IPS DF 4.7 (cell line): ENCODE measurements around the gene INTS3.
"Not testable (repeated sequence)": the region's sequence is repeated elsewhere in the genome, so short reads cannot be mapped to it uniquely, and the experiment has no call there.

Source experiments
- DNase-seq: peaks from one replicate; pipeline ENCODE4 v3.0.0-alpha.2; 2013; ENCODE audit warnings: low spot score; ENCODE audit errors: extremely low read depth

The INTS3 gene

DNA sequence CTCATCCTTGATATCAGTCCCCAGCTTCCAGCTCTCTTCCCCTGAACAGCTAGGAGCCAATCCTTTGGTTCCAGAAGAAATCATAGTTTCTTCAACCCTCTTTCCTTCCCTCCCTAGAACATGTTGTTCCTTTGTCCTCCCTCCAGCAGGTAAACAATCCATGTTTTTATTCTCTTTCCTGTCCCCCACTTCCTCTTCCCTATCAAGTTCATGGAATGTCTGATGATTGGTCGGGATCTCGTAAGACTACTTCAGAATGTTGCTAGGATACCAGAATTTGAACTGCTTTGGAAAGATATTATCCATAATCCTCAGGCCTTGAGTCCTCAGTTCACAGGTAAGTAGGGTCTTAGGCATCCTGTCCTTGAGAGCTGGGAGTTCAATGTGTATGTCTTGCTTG is 24.2 kb downstream of the INTS3 start:
- no peak for DNase-seq

GRCh38 chr1:153752571-153753195 is 24.8 kb downstream of the INTS3 start:
- no peak for DNase-seq

- DNase-seq: no peak
Observed at GRCh38 chr1:153754266-153754665, 26.4 kb downstream of the INTS3 start.

GRCh38 chr1:153760440-153760839 is 32.6 kb downstream of the INTS3 start:
- no peak for DNase-seq

DNA sequence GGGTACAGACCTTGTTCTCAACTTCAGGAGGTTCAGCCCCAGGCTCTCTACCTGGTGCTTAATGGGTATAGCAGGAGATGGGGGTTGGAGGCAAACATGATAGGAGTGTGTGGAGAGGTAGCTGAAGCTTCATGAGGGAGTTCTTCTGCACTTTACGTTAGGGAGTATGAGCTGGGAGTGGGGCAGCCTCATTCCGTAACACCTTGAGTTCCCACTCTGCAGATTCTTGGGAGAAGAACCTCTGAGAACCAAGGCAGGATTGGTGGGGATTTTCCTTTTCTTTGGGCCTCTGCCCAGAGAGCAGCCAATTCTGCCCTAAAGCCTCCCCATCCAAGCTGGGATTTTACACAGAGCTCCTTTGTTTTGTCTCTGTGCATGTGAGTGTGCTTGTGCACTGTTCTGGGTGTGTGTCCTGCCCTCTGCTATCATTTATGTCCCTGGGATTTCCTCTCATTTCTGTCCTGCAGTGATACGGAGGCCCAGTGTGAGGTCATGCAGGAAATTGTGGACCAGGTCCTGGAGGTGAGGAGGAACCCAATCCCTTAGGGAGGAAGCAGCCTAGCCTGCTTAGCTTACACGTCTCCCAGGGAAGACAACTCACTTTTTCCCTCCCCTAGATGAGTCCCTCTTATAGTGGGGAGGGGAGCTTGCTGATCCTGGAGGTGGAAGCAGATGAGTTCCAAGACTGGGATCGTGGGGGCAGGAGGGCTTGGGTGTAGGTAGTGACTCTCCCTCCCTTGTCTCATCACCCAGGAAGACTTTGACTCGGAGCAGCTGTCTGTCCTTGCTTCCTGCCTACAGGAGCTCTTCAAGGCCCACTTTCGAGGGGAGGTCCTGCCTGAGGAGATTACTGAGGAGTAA is 35.7 kb downstream of the INTS3 start:
- no peak for DNase-seq

GRCh38 chr1:153764310-153764709 is 36.5 kb downstream of the INTS3 start:
- no peak for DNase-seq

DNA sequence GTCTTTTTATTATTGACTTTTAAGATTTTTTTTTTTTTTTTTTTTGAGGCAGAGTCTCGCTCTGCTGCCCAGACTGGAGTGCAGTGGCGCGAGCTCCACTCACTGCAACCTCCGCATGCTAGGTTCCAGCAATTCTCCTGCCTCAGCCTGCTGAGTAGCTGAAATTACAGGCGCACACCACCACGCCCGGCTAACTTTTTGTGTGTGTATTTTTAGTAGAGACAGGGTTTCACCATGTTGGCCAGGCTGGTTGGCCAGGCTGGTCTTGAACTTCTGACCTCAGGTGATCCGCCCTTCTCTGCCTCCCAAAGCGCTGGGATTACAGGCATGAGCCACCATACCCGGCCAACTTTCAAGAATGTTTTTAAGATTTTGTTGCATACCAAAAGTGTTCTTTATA is 38.8 kb downstream of the INTS3 start:
- DNase-seq: not testable (repeated sequence)

DNA sequence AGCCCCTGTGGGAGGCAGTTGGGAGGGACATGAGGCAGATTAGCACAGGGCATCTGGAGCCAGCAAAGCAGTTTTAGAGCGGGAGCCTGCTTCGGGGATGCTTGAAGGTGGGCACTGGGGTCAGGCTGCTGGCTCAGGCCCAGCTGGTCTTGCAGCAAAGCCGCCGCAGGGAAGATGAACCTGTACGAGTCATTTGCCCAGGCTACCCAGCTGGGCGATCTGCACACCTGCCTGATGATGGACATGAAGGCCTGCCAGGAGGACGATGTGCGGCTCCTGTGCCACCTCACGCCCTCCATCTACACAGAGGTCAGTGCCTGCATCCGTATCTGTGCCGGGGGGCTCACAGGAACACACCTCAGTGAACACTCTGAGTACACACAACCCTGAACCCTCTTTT is 39.7 kb downstream of the INTS3 start:
- DNase-seq: no peak

DNA sequence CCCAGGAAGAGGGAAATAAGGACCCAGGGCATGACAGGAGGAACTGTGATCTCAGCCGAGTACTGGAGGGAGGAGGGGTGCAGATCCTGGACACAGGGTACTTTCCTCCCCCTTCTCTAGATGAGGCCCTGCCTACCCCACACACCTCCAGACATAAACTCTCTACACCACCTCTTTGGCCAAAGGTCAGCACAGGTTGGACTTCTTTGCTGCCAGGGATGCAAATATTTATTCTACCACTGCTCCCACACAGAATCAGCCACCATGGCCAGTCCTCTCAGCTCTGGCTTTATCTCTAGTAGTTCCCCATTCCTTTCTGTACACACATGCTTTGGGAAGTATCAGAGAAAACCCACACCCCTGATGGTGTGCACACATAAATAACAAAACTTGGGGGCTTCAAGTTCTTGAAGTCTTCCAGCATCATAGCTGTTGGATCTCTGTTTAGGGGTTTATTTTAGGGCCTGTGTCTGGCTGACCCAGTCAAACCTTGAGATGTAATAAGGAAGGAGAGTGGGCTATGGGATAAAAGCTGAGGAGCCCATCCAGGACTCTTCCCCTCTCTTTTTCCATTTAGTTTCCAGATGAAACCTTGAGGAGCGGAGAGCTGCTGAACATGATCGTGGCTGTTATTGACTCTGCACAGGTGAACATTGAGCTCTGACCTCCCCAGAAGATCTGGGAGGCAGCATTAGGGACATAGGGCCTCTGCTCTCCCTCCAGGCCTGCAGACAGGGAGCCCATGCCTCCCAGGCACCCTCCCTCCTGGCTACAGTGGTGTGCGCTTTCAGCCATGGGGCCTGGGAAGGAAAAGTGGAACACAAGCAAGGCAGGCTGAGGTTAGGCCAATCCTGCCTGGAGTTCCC is 40.7 kb downstream of the INTS3 start:
- no peak for DNase-seq

DNA sequence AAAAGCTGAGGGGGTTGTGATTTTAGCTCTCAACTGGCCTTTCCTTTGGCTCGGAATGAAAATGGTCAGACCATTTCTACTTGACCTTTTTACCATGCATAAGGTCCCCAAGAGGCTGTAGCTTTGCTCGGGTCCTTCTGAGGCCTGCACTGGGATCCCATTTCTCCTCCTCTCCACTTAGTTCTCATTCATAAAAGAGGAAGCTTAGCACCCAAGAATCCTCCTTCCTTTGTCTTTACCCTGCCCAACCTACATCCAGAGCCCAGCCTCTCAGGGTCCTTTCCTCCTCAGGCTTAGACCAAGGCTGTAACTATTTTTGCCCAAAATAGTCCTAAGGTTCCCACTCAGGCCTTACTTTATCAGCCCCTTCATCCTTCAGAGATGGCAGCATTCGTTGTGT is 41.4 kb downstream of the INTS3 start:
- DNase-seq: no peak

GRCh38 chr1:153770797-153771196 is 42.9 kb downstream of the INTS3 start:
- DNase-seq: no peak

- DNase-seq: no peak
Observed at GRCh38 chr1:153771261-153771660, 43.4 kb downstream of the INTS3 start.

DNA sequence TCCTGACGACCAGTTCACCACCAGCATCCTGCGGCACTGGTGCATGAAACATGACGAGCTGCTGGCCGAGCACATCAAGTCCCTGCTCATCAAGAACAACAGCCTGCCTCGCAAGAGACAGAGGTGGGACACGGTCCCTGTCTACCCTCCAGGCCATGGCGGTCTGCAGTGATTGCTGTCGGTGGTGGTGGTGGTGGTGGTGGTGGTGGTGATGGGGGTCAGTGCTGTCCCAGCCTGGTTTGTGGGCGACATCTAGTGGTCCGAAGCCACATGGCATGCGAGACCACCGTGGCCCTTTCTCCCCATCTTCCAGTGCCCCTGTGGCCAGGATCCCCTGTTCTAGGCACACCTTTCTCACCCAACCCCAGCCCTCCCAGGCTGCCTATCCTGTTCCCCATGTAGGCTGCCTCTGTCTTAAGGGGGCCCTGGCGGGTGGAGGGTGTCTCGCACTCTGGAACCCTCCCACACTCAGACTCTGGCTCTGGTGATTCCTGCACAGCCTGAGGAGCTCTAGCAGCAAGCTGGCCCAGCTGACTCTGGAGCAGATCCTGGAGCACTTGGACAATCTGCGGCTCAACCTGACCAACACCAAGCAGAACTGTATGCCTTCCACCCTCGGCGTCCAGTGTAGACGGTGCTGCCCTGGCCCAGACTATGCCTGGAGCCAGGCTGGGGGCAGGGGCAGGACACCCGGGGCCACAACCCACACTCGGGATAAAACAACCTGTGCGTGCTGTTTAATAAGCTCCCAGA is 44.2 kb downstream of the INTS3 start:
- no peak for DNase-seq

DNA sequence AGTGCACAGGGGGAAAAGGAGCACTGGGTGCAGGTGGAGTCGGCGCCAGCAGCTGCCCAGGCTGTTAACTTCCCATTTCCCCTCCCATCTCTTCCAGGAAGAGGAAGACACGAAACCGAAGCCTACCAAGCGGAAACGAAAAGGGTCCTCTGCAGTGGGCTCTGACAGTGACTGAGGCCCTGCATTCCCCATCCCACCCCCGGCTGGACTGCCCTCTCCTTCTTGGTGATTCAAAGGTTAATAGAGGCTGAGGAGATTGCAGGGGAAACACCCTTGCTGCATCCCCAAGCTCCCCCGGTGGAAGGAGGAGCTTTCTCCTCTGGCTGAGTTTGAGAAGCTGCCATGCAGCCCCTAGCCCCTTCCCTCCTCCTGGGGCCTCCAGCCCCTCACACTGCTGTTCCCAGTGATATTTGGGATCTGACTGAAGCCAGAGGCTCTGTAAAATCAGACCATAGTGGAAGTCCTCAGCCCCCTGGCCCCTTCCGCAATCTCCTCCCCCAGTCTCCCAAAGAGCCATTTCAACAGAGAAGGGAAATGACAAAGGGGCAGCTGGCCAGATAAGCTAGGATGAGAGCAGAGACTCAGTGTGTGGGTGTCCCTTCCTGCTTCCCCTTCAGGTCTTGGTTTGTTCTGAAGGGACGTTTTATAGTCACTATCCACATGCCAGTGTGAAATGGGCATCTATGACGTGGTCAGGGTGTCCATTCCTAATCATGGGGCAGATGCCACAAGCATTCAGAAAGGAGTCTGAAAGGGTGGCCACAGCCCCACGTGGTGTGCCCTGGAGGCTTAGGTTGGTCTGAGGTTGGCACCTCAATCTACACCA is 45.5 kb downstream of the INTS3 start:
- DNase-seq: no peak

DNA sequence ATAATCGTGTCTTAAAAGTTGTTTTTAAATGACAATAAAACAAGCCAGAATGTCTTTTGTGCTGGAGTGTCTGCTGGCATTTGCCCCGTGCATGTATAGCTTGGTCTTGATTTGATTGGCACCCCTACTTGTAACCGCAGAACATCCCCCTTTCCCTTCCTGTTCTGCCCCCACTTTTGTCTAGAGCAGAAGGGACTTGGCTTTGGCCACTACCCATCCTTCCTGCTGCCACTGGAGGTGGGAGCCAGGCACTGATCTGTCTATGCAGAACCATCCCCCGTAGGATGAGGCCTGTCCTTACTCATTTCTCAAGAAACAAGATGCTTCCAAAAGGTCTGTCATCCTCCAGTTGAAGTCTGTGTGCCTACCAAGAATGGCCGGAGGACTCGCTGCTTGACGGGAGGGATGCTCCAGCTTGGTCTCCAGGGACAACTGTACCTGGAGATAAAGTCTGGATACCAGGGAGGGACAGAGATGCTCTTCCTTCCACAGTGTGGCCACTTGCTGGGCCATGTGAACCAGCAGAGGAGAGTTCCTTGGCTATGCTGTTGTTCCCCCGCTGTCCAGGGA is 46.3 kb downstream of the INTS3 start:
- no peak for DNase-seq

- DNase-seq: no peak
Observed at GRCh38 chr1:153774780-153775457, 47.1 kb downstream of the INTS3 start, which contains the start of gene SLC27A3. TSS of gene SLC27A3 (plus strand) at chr1:153775407. CDS start at chr1:153775498, 91 bp downstream.

- DNase-seq: peak; percentile 76
Observed at GRCh38 chr1:153775458-153776327, 47.8 kb downstream of the INTS3 start.

DNA sequence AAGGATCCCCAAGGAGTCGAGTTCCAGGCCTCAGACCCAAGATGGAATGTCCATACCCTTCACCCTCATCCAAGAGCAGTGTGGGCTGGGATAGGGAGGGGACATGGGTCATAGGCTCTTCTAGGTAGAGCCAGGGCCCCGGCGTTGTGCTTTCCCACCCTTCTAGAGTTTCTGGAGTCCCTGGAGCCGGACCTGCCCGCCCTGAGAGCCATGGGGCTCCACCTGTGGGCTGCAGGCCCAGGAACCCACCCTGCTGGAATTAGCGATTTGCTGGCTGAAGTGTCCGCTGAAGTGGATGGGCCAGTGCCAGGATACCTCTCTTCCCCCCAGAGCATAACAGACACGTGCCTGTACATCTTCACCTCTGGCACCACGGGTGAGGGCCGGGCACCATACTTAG is 48.5 kb downstream of the INTS3 start:
- no peak for DNase-seq
